CD8-positive, alpha-beta memory T cell (primary cell): Measurements from ENCODE around the gene VAV2. TPM values are rescaled to one million over a fixed set of nuclear protein-coding genes. Genes with fewer than 3 reads are reported as not detected.
"Not testable (repeated sequence)": the region's sequence is repeated elsewhere in the genome, so short reads cannot be mapped to it uniquely, and the experiment has no call there.

Experiments
- CTCF ChIA-PET: fragments of 350-600 bp; sonication (Branson Sonifier 250); formaldehyde crosslinking; loops from one replicate; lab custom pipeline; 2021; ENCODE audit warnings: antibody characterized with exemption; lab: Charles Lee
- POLR2A ChIA-PET: fragments of 350-600 bp; sonication (Branson Sonifier 250); formaldehyde crosslinking; loops from one replicate; lab custom pipeline; 2021; ENCODE audit warnings: antibody characterized with exemption; lab: Charles Lee
- DNase-seq, 5 donors: peaks; one replicate each; pipeline versions ENCODE4 v3.0.0 to v3.0.0-alpha.2; 2020 to 2022; ENCODE audit warnings: mixed read lengths in 1 of 5
- H3K27ac ChIP-seq: one replicate; pipeline ENCODE4 v1.7.0; 2013; ENCODE audit warnings: low read depth, mild to moderate bottlenecking, low read length, moderate library complexity
- H3K27me3 ChIP-seq: 2 replicates; pipeline ENCODE4 v1.7.0; 2013; ENCODE audit warnings: low read length, mild to moderate bottlenecking; ENCODE audit not compliant: insufficient read depth, poor library complexity, severe bottlenecking
- H3K36me3 ChIP-seq: 2 replicates; pipeline ENCODE4 v1.7.0; 2013; ENCODE audit warnings: mild to moderate bottlenecking, low read length, moderate library complexity; ENCODE audit not compliant: insufficient read depth
- H3K4me1 ChIP-seq: 2 replicates; pipeline ENCODE4 v1.7.0; 2013; ENCODE audit warnings: mild to moderate bottlenecking, low read length, moderate library complexity; ENCODE audit not compliant: insufficient read depth
- H3K4me3 ChIP-seq: 2 replicates; pipeline ENCODE4 v1.7.0; 2013; ENCODE audit warnings: mild to moderate bottlenecking, low read length
- H3K9me3 ChIP-seq: 2 replicates; pipeline ENCODE4 v1.7.0; 2013; ENCODE audit warnings: mild to moderate bottlenecking, low read length
- H3K27ac Mint-ChIP-seq, 8 donors: one replicate each; pipeline ENCODE4 v1.8.0; 2020 to 2021; ENCODE audit warnings: mixed read lengths in 8 of 8, mild to moderate bottlenecking in 6 of 8, inconsistent platforms in 3 of 8, moderate library complexity in 3 of 8
- H3K27me3 Mint-ChIP-seq, 2 donors: one replicate each; pipeline ENCODE4 v1.8.0; 2020 to 2021; ENCODE audit warnings: mixed read lengths in 2 of 2, mild to moderate bottlenecking in 1 of 2, moderate library complexity in 1 of 2
- H3K36me3 Mint-ChIP-seq, 3 donors: one replicate each; pipeline ENCODE4 v1.8.0; 2020 to 2021; ENCODE audit warnings: mixed read lengths in 3 of 3, inconsistent platforms in 1 of 3, mild to moderate bottlenecking in 1 of 3
- H3K4me1 Mint-ChIP-seq, 3 donors: one replicate each; pipeline ENCODE4 v1.8.0; 2020 to 2021; ENCODE audit warnings: mixed read lengths in 3 of 3, inconsistent platforms in 1 of 3, mild to moderate bottlenecking in 1 of 3
- H3K4me3 Mint-ChIP-seq, 7 donors: one replicate each; pipeline ENCODE4 v1.8.0; 2020 to 2021; ENCODE audit warnings: mixed read lengths in 7 of 7, mild to moderate bottlenecking in 6 of 7, moderate library complexity in 4 of 7, inconsistent platforms in 2 of 7
- H3K9me3 Mint-ChIP-seq, 5 donors: one replicate each; pipeline ENCODE4 v1.8.0; 2020 to 2022; ENCODE audit warnings: mixed read lengths in 5 of 5, mild to moderate bottlenecking in 3 of 5, moderate library complexity in 2 of 5, inconsistent platforms in 1 of 5
- polyA plus RNA-seq: library from polyadenylated mRNA; unstranded; fragments of 300-500 nt; fragmentation: Illumina TruSeq; gene quantifications from one replicate; pipeline ENCODE4 v1.2.3, GENCODE V29; 2021
- total RNA-seq, 2 experiments: library from RNA; stranded (reverse); gene quantifications; one replicate each; pipeline ENCODE4 v1.2.3, GENCODE V29; 2021

Gene VAV2
- total and polyA plus RNA-seq, 3 experiments from 2014 or later, result 1.1 to 7.6 (median 6.0) TPM

DNA sequence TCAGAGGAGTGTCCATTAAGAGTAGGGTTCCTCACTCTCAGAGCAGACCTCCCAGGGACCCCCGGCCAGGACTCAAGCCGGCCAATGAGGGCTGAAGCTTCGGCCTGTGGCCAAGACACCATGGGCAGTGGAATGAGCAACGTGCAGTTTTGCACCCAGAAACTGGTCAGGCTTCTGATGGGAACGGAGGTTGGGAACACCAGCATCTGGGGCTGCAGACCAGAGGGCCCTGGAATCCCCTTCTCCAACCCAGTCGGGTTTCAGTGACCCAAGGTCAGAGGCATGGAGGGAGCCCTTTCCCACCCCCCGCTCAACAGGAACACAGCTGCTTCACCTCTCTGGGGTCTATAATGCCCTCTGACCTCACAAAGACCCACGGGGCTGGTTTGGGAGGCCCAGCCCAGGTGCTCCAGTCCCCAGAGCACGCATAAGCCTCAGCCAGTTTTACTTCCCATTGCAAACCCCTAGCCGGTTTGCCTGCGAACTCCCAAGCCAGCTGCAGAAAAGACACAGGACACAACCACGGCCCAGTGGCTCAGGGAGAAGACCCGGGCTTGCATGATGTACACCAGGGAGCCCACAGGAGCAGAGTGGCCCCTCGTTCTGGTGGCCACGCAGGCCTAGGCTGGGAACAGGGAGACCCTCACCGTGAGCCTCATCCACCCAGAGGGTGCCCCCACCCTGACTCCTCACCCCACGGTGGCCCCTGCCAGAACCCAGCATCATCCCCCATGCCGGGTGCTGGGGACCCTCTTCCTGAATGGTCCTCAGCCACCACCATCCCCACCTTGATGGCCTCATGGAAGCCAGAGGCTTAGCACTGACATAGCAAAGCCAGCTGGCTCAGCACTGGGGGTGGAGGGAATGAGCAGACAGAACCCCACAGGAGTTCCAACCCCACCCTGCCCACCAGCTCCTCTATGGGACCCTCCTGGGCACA is 30.6 kb downstream of the VAV2 start:
- Histone ChIP-seq H3K4me1 (no peaks in the 10 kb centered on the region), H3K36me3 (no peaks in the 10 kb centered on the region), H3K9me3 (peaks cover 4% of the 10 kb centered on the region), H3K4me3 (no peak overlapping the region), H3K27ac (no peak overlapping the region), H3K27me3 (no peaks in the 10 kb centered on the region)
- H3K27me3 Mint-ChIP-seq, result peaks cover 2 to 15% of the 10 kb centered on the region in 2 donors
- ChIA-PET CTCF (no interaction called here), POLR2A (no interaction called here)
- no peak overlapping the region for H3K4me3 Mint-ChIP-seq
- DNase-seq, result peak in 1 of 5 donors; percentile 37
- no peak overlapping the region for H3K27ac Mint-ChIP-seq
- peaks cover 0 to 14% (median 0%) of the 10 kb centered on the region in 3 donors for H3K36me3 Mint-ChIP-seq
- peaks cover 0 to under 1% (median 0%) of the 10 kb centered on the region in 3 donors for H3K4me1 Mint-ChIP-seq
- H3K9me3 Mint-ChIP-seq, result peaks cover 8 to 20% (median 16%) of the 10 kb centered on the region in 5 donors

DNA sequence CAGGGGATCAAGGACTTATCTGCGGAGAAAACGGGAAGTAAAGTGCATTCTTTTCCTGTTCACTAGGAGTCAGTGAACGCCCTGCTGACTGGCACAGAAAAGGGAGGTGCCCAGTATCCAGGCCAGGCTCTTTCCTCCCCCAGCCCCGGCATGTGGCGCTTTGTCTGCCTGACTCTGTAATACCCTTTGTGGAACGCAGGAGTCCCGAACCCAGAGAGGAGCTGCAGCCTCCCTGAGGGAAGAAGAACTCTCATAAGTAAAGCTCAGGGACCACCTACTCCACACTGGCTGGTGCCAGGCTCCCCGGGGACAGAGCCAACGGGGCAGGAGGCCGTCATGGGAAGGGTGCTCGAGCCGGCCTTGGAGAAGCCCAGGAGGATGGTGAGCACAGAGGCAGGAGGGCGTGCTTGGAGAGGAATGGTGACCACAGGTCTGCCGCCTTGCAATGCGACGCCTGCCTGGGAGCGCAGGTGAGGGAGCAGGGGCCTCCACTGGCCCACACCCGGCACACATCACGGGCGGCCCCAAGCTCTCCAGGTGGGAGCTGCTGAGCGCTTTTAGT is 31.5 kb downstream of the VAV2 start:
- Histone ChIP-seq H3K4me3 (no peak overlapping the region), H3K9me3 (peaks cover 4% of the 10 kb centered on the region), H3K27ac (no peak overlapping the region), H3K27me3 (no peaks in the 10 kb centered on the region), H3K36me3 (no peaks in the 10 kb centered on the region), H3K4me1 (no peaks in the 10 kb centered on the region)
- Mint-ChIP-seq H3K27me3 (peaks cover 4 to 15% of the 10 kb centered on the region in 2 donors), H3K9me3 (peaks cover 8 to 18% (median 13%) of the 10 kb centered on the region in 5 donors), H3K4me3 (no peak overlapping the region), H3K27ac (no peak overlapping the region), H3K36me3 (peaks cover 0 to 9% (median 0%) of the 10 kb centered on the region in 3 donors), H3K4me1 (peaks cover 2 to 5% (median 4%) of the 10 kb centered on the region in 3 donors)
- DNase-seq, result no peak
- ChIA-PET CTCF (no interaction called here), POLR2A (no interaction called here)

- Mint-ChIP-seq H3K27ac (peak overlapping the region in 1 of 8 donors; percentile 29), H3K36me3 (peaks cover 0 to 7% (median 0%) of the 10 kb centered on the region in 3 donors), H3K9me3 (peaks cover 8 to 17% (median 12%) of the 10 kb centered on the region in 5 donors), H3K27me3 (peaks cover 4 to 15% of the 10 kb centered on the region in 2 donors), H3K4me1 (peaks cover 2 to 5% (median 4%) of the 10 kb centered on the region in 3 donors), H3K4me3 (no peak overlapping the region)
- Histone ChIP-seq H3K36me3 (no peaks in the 10 kb centered on the region), H3K27me3 (no peaks in the 10 kb centered on the region), H3K4me3 (no peak overlapping the region), H3K27ac (no peak overlapping the region), H3K4me1 (no peaks in the 10 kb centered on the region), H3K9me3 (peaks cover 4% of the 10 kb centered on the region)
- no peak for DNase-seq
- ChIA-PET POLR2A (no interaction called here), CTCF (no interaction called here)
Observed at GRCh38 chr9:133959966-133960567, 32.1 kb downstream of the VAV2 start.

GRCh38 chr9:133959171-133959570 is 33.0 kb downstream of the VAV2 start:
- Mint-ChIP-seq H3K27ac (no peak overlapping the region), H3K4me1 (peaks cover 8 to 14% (median 13%) of the 10 kb centered on the region in 3 donors), H3K27me3 (peaks cover 4 to 15% of the 10 kb centered on the region in 2 donors), H3K4me3 (no peak overlapping the region), H3K9me3 (peaks cover 0 to 9% (median 5%) of the 10 kb centered on the region in 5 donors), H3K36me3 (no peaks in the 10 kb centered on the region)
- Histone ChIP-seq H3K27ac (no peak overlapping the region), H3K9me3 (no peaks in the 10 kb centered on the region), H3K4me3 (no peak overlapping the region), H3K27me3 (no peaks in the 10 kb centered on the region), H3K36me3 (no peaks in the 10 kb centered on the region), H3K4me1 (no peaks in the 10 kb centered on the region)
- POLR2A ChIA-PET, result no interaction called here
- CTCF ChIA-PET, result no interaction called here
- DNase-seq, result no peak

- peaks cover 0 to 9% (median 5%) of the 10 kb centered on the region in 5 donors for H3K9me3 Mint-ChIP-seq
- Histone ChIP-seq H3K36me3 (no peaks in the 10 kb centered on the region), H3K4me3 (no peak overlapping the region), H3K27ac (no peak overlapping the region), H3K9me3 (no peaks in the 10 kb centered on the region), H3K27me3 (no peaks in the 10 kb centered on the region), H3K4me1 (no peaks in the 10 kb centered on the region)
- peaks cover 11 to 17% (median 16%) of the 10 kb centered on the region in 3 donors for H3K4me1 Mint-ChIP-seq
- H3K27ac Mint-ChIP-seq, result peak overlapping the region in 2 of 8 donors; percentile 47 to 82
- no peak for DNase-seq
- peaks cover 4 to 14% of the 10 kb centered on the region in 2 donors for H3K27me3 Mint-ChIP-seq
- no peaks in the 10 kb centered on the region for H3K36me3 Mint-ChIP-seq
- CTCF ChIA-PET, result no interaction called here
- H3K4me3 Mint-ChIP-seq, result no peak overlapping the region
- POLR2A ChIA-PET, result no interaction called here
Observed at GRCh38 chr9:133958756-133959155, 33.4 kb downstream of the VAV2 start.

GRCh38 chr9:133957772-133958171 is 34.4 kb downstream of the VAV2 start:
- POLR2A ChIA-PET, H3K9me3 Mint-ChIP-seq, H3K4me1 ChIP-seq, H3K4me3 Mint-ChIP-seq, H3K27me3 ChIP-seq, H3K36me3 Mint-ChIP-seq, H3K9me3 ChIP-seq, H3K4me3 ChIP-seq, H3K27ac ChIP-seq, H3K36me3 ChIP-seq, DNase-seq, CTCF ChIA-PET: not testable (repeated sequence)
- Mint-ChIP-seq H3K27me3 (peaks cover 2 to 10% of the 10 kb centered on the region in 2 donors), H3K27ac (peak overlapping the region in 1 of 8 donors; percentile 72), H3K4me1 (peaks cover 11 to 17% (median 16%) of the 10 kb centered on the region in 3 donors)

DNA sequence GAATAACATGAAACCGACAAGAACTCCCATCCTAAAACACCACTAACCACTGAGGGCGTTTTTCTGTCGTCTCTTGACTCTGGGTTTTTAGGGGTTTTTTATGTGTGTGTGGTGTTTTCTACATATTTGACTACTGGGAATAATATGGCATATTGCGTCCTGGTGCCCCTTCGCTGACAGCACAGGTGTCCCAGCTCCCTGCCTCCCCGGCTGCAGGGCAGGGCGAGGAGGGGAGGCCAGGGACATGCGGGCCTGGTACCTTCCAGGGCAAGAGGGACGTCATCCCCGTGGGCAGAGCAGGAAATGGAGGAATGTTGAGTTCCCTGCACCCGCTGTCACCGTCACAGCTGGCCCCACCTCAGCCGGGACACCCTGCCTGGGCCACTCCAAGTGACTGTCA is 34.8 kb downstream of the VAV2 start:
- no peaks in the 10 kb centered on the region for H3K4me1 ChIP-seq
- H3K4me1 Mint-ChIP-seq, result peaks cover 11 to 17% (median 16%) of the 10 kb centered on the region in 3 donors

More for the DNA sequence above, 34.8 kb downstream of the VAV2 start:
- Histone ChIP-seq H3K27ac (no peak overlapping the region), H3K9me3 (no peaks in the 10 kb centered on the region), H3K27me3 (no peaks in the 10 kb centered on the region), H3K4me3 (no peak overlapping the region), H3K36me3 (no peaks in the 10 kb centered on the region)
- peak in 1 of 5 donors; percentile 33 for DNase-seq
- Mint-ChIP-seq H3K36me3 (no peaks in the 10 kb centered on the region), H3K9me3 (no peaks in the 10 kb centered on the region), H3K27me3 (peaks cover 2 to 9% of the 10 kb centered on the region in 2 donors), H3K27ac (peak overlapping the region in 1 of 8 donors; percentile 72), H3K4me3 (no peak overlapping the region)
- ChIA-PET CTCF (no interaction called here), POLR2A (no interaction called here)
